ENCODE data around the gene P3H2.

The P3H2 gene

DNA sequence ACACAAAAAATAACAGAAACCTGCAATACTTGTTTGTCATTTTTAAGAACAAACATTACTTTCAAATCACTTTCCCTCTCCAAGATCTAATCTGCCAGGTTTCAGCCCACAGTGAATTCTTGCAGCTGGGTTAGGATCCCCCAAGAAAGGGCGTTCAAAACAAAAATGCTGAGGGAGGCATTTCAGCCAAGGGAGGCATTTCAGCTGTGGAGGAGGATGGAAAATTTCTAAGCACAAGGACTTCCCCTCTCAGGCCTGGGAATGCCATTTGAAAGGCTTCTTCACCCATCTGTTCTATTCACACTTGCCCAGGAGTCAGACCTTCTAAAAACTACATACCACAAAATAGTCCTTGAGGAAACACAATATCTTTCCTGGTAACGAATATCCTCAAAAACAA is 69.1 kb downstream of the P3H2 start:
- DNase-seq = no peak

- DNase-seq = no peak
Observed at GRCh38 chr3:190048932-190049441, 71.7 kb downstream of the P3H2 start.

DNA sequence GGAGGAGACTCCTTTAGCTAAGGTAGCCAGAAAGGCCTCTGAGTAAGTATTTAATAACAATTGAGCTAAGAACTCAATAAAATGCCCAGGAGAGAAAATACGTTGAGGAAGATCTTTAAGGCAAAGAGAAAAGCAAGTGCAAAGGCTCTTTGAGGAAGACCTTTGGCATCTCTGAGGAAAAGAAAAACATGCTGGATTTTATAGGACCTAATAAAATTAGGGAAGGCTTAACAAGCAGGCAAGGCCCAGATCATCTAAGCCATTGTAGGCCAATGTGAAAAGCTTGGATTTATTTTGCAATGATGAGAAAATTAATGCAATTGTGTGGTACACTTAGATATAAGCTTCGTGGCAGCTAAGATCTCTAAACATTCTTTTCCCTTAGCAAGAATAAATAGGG is 75.7 kb downstream of the P3H2 start:
- no peak for DNase-seq

DNA sequence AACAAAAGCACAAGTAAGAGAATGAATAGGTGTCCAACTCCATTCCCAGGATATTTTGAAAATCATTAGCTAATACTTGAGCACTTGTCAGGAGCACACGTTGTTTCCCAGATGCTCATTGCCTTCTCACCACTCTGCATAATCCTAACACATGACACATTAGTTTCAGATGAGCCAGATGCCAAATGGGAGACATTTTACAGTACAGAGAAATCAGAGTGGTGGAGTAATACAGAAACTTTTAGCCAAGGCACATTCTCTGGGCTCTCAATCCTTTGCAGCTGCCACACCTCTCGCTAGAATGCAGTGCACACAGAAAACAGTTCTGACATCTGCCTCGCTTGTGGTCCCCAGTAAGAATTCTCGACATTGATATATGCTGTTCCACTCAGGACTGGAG is 76.6 kb downstream of the P3H2 start:
- no peak for DNase-seq

DNA sequence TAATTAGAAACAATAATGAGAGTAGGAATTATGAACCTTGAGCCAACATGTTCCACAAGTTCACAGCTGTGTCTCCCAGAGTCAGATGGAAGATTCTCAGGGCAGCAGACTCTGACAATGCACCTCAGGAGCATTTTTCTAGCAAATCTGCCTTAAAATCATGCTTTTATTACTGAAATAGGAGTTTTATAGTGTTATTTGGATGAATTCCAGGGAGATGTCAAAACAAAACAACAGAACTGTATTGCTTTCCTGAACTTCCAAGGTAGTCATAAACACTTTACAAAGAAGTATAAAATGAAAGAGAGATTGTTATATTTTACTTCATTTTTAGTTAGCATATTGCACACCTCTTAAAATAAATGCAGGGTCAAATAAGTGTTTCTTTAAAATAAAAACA is 77.0 kb downstream of the P3H2 start:
- no peak for DNase-seq

DNA sequence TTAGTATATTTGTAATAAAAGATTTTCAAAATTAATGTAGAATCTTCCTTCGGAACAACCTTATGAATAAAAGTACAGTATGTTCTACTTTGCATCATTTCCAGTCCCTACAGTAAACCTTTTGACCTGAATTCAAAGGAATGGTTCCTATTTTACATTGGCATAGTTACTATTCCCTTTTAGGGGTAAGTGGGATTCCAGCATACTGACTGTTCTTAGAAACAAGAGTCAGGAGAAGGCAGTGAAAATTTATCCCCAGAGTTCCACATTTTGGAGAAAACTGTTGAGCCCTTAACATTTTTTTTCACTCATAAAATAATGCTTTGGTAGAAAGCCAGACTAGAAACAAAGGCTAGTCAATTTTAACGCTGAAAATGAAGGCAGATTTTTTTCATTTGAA is 78.1 kb downstream of the P3H2 start:
- no peak for DNase-seq

GRCh38 chr3:190041333-190042041 is 79.2 kb downstream of the P3H2 start:
- DNase-seq = no peak

DNA sequence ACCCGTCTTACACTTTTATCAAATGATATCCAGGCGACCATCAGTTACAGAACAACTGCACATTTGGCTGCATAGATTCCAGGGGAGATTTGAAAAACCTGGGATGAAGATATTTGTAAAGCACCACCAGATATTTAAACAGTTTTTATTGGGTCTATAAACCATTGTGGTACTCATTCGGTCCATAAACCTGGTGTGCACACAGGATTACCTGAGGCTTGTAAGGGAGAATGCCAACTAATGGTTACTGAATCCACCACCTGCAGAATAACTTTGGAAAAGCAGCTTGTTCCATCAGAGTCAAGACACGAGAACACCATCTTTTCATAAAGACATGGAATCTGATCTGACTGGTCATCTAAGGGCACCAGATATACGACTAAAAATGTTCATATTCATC is 80.6 kb downstream of the P3H2 start:
- DNase-seq = no peak

DNA sequence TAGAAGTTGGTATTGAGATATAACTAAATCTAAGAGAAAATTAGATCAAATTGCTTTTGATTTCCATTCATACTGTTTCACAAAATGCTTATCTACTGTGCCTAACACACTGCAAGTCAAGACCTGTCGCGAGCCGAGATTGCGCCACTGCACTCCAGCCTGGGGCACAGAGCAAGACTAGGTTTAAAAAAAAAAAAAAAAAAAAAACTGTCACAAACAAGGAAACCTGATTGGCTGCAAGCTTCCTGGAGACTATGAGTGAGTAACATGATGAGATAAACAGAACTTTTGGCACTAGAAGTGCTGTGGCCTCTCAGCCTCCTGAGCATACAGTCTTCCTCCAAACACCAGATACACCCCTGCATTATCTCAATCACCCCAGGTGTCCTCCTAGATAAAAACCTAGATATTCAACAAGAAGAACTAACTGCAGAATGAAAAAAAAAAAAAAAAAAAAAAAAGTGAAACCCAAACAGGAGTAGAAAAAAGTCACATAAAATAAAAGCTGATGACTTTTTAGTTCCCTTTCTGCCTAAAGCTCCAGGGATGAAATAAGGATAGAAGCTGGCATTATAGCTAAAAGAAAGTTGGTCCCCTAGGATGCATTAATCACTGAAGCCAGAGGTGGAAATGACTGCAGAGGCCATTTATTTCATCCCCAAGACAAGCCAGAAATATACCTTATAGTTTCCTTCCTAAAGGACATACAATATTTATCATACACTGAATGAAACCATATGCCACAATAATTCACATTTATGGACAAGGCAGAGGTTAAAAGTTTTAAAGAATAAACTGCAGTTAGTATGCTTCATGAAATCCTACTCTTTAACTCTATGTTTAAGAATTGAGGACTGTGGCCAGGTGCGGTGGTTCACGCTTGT is 82.4 kb downstream of the P3H2 start:
- DNase-seq = no peak

DNA sequence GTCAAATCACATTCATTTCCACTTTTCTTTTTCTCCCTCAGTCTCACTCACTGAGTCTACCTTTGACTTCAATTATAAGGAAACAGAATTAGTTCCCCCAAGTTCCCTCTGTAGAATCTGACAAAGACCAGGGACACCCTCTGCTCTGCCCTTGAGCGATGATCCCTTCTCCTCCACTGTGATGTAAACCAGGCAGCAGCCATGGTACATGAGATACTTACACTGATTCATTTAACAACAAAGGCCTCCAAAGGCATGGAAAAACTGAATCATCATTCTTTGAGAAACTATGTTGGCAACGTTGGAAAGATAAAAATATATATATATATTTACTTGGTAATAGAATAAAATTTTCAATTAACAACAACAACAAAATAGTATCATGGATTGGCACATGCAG is 84.1 kb downstream of the P3H2 start:
- no peak for DNase-seq

DNA sequence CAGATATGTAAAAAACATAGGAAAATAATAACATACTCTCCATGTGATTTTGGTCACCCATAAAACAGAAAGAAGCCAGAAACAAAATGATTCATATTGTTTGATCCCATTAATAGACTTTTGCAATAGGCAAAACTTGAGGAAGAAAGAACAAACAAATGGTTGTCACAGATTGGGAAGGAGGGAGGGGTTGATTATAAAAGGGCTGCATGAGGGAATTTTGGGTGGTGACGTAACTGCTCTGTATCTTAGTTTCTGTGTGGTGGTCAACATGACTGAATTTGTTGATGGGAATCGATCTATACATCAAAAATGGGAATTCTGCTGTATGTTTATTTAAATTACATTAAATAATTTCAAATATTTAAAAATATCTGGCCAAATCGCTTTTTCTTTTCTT is 86.3 kb downstream of the P3H2 start:
- DNase-seq = no peak

DNA sequence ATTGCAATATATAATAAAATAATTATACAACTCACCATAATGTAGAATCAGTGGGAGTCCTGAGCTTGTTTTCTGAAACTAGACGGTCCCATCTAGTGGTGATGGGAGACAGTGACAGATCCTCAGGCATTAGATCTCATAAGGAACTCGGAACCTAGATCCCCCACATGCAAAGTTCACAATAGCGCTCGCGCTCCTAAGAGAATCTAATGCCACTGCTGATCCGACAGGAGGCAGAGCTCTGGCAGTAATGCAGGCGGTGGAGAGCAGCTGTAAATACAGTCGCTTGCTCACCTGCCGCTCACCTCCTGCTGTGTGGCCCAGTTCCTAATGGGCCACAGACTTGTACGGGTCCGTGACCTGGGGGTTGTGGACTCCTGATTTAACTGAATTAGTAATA is 87.8 kb downstream of the P3H2 start:
- no peak for DNase-seq

DNA sequence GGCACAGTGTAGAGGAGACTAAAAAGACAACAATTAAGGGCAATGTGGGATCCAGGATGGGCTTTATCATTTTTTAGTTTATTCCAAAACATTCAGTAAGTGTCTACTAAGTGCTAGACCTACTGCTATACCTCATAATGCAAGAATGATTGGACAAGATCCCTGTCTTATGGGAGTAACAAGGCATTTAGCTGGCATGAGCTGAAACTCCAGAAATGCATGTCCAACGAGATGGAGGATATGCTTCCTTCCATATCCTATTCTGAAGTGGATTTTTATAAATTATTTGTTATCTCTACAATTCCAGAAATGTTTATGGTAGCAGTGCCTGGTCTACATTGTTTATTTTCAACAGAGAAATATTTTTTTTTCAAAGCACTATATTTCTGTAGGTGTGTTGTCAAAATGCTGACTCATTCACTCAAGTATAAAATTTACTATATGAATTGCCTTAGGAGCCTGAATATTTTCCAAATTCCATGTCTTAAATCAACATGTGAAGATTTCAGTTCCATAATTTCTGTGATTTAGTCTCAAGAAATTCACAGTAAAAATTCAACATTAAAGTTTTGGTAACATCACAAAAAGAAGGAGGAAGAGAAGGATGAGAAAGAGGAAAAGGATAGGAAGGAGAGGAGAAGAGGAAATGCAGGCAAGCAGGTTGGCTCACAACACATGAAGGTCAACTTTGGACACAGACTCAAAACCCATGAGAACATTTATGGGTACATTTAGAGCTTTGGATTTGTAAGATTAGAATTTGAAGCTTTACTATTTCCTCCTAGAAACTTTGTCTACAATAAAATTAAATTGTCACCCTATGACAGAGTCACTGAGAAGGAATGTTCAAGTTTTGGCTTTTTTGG is 88.6 kb downstream of the P3H2 start:
- no peak for DNase-seq

DNA sequence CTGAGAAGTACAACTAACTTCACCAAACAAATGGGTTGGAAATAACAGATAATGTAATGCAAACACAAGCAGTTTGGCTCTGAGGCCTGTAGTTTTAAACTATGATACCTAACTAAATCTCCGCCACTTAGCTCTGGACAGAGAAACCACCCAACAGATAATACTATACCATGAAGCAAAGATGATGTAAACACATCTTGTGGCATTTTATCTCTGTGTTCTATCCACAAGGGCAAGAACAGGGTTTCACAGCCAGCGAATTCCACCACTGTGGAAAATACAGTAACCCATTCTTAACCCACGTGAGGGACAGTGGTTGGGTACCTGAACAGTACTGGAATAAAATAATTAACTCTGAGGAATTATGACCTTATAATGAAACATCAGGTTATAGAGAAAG is 93.6 kb downstream of the P3H2 start:
- DNase-seq = no peak

GRCh38 chr3:190026154-190026553 is 94.5 kb downstream of the P3H2 start:
- no peak for DNase-seq

DNA sequence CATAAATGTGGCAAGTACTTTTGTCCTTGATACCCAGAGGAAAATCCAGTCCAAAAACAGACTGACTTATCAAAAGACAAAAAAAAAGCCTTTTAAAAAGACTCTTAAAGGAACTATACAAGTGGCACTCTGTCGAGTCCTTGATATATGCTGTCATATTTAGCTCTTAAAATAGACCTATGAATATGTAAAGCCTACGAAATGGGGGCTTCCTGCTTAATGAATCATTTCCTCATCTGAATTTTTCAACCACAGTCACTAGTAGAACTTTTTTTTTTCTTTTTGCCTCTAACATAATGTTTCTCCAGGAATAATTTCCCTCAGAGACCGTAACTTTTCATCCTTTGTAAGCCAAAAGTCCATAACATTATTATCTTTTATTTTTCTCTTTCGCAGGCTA is 95.8 kb downstream of the P3H2 start:
- DNase-seq = no peak

DNA sequence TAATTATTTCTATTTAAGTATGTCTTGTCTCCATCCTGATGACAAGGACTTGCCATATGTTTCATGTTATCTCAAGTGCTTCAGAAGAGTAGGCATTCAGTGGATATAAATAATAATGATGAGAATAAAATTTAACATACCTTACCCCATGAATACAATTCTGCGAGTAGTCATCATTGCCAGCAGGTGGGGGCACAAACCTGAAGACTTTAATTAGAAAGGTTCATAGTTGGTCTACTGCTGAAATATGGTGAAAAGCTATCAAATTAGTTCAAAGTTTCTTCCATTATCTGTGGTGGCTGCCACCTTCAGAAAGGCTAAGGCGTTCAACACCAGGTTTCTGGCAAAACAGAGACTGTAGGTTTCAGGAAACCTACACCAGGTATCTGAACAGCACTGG is 100.9 kb downstream of the P3H2 start:
- no peak for DNase-seq

DNA sequence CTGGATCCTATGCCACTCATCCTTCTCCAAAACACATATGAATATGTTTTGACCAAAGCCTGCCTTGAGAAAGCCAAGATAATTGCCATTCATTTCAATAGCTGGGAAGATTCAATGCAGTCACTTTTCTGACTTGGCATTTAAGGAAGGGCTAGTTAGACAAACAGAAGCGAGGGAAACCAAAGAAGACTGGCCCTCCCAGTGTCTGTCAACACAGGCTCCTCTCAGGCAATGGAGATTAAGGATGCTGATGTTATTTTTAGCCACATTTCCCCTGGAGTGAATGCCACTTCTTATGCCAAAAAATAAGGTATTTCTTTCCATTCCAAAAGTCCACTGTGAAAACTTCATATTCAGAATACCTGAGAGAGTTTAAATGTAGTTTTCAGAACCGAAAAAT is 101.7 kb downstream of the P3H2 start:
- no peak for DNase-seq

DNA sequence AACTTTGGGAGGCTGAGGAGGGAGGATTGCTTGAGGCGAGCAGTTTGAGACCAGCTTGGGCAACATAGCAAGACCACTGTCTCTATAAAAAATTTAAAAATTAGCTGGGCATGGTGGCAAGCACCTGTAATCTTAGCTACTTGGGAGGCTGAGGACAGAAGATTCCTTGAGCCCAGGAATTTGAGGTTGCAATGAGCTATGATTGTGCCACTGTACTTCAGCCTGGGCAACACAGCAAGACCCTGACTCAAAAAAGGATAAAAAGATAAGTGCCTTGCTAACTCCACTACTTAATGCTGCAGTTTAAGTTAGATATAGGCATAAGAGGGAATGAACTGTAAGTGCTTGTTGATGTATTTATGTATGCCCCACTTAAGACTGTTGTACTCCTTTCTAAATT is 102.2 kb downstream of the P3H2 start:
- no peak for DNase-seq

GRCh38 chr3:190017521-190018288 is 103.0 kb downstream of the P3H2 start:
- DNase-seq = no peak

GRCh38 chr3:190016966-190017365 is 103.7 kb downstream of the P3H2 start:
- DNase-seq = no peak

DNA sequence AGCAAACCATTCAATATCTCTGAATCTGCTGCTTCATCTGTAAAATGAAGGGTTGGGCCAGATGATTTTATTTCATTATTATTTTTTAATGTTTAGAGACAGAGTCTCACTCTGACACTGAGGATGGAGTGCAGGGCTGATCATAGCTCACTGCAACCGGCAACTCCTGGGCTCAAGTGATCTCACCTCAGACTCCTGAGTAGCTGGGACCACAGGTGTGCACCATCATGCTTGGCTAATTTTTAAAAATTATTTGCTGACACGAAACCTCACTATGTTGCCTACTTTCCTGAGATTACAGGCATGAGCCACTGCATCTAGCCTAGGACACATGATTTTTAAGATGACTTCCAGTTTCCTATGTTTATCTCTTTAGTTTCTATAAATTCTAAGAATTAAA is 105.8 kb downstream of the P3H2 start:
- DNase-seq = no peak

Data from activated CD4-positive, CD25-positive, alpha-beta regulatory T cell treated with anti-CD3 and anti-CD28 coated beads, Interleukin-2, amount 50 U/mL, for 72 hours (primary cell).